CD4-positive, alpha-beta memory T cell (primary cell): ENCODE results near the gene NSMF. TPM values are rescaled to one million over a fixed set of nuclear protein-coding genes. Genes with fewer than 3 reads are reported as not detected.
"Not testable (repeated sequence)": the region's sequence is repeated elsewhere in the genome, so short reads cannot be mapped to it uniquely, and the experiment has no call there.

Experiments
- CTCF ChIA-PET: fragments of 350-600 bp; sonication (Branson Sonifier 250); formaldehyde crosslinking; loops from one replicate; lab custom pipeline; 2021; ENCODE audit warnings: inconsistent platforms; ENCODE audit not compliant: partially characterized antibody; lab: Charles Lee
- POLR2A ChIA-PET: fragments of 350-600 bp; sonication (Branson Sonifier 250); formaldehyde crosslinking; loops from one replicate; lab custom pipeline; 2021; ENCODE audit not compliant: partially characterized antibody; lab: Charles Lee
- DNase-seq, 5 donors: peaks; one replicate each; pipeline versions ENCODE4 v3.0.0 to v3.0.0-alpha.2; 2020 to 2022; ENCODE audit warnings: mixed read lengths in 1 of 5
- H3K27ac ChIP-seq: one replicate; pipeline ENCODE4 v1.7.0; 2013; ENCODE audit warnings: low read depth, low read length
- H3K27me3 ChIP-seq: 2 replicates; pipeline ENCODE4 v1.7.0; 2013; ENCODE audit warnings: mild to moderate bottlenecking, low read length, moderate library complexity; ENCODE audit not compliant: insufficient read depth
- H3K36me3 ChIP-seq: 2 replicates; pipeline ENCODE4 v1.7.0; 2013; ENCODE audit warnings: mild to moderate bottlenecking, low read length, moderate library complexity; ENCODE audit not compliant: insufficient read depth
- H3K4me1 ChIP-seq: 2 replicates; pipeline ENCODE4 v1.7.0; 2013; ENCODE audit warnings: mild to moderate bottlenecking, low read length, moderate library complexity; ENCODE audit not compliant: insufficient read depth
- H3K4me3 ChIP-seq, 2 donors: one replicate each; pipeline ENCODE4 v1.7.0; 2013; ENCODE audit warnings: low read length in 2 of 2, mild to moderate bottlenecking in 1 of 2
- H3K9me3 ChIP-seq, 2 donors: one replicate each; pipeline ENCODE4 v1.7.0; 2013; ENCODE audit warnings: low read length in 2 of 2, control low read depth in 1 of 2; ENCODE audit not compliant: control insufficient read depth in 1 of 2
- H3K27ac Mint-ChIP-seq, 7 donors: one replicate each; pipeline ENCODE4 v1.8.0; 2020 to 2021; ENCODE audit warnings: mixed read lengths in 7 of 7, mild to moderate bottlenecking in 6 of 7, inconsistent platforms in 3 of 7, moderate library complexity in 3 of 7
- H3K27me3 Mint-ChIP-seq, 2 donors: one replicate each; pipeline ENCODE4 v1.8.0; 2020 to 2021; ENCODE audit warnings: mixed read lengths in 2 of 2
- H3K36me3 Mint-ChIP-seq, 2 donors: one replicate each; pipeline ENCODE4 v1.8.0; 2020 to 2021; ENCODE audit warnings: mixed read lengths in 2 of 2, inconsistent platforms in 1 of 2, mild to moderate bottlenecking in 1 of 2
- H3K4me1 Mint-ChIP-seq, 4 donors: one replicate each; pipeline ENCODE4 v1.8.0; 2020 to 2021; ENCODE audit warnings: mixed read lengths in 4 of 4, mild to moderate bottlenecking in 1 of 4
- H3K4me3 Mint-ChIP-seq, 8 donors: one replicate each; pipeline ENCODE4 v1.8.0; 2020 to 2021; ENCODE audit warnings: mixed read lengths in 8 of 8, mild to moderate bottlenecking in 7 of 8, moderate library complexity in 6 of 8, inconsistent platforms in 3 of 8
- H3K9me3 Mint-ChIP-seq, 8 donors: one replicate each; pipeline ENCODE4 v1.8.0; 2020 to 2021; ENCODE audit warnings: mixed read lengths in 8 of 8, mild to moderate bottlenecking in 5 of 8, inconsistent platforms in 3 of 8, moderate library complexity in 1 of 8
- intact Hi-C: fragments of 100-400 bp; cut with micrococcal nuclease; formaldehyde crosslinking; loops from one replicate; pipeline ENCODE4 v1.15.1; 2023
- polyA plus RNA-seq, 2 donors: library from polyadenylated mRNA; unstranded; fragments of 300-500 nt; fragmentation: Illumina TruSeq; gene quantifications; one replicate each; pipeline ENCODE4 v1.2.3, GENCODE V29; 2021
- total RNA-seq, 2 experiments: library from RNA; stranded (reverse); gene quantifications; one replicate each; pipeline ENCODE4 v1.2.3, GENCODE V29; 2021

NSMF gene
- total and polyA plus RNA-seq, 4 experiments from 2014 or later: 3.8 to 20.9 (median 14.4) TPM

GRCh38 chr9:137467896-137468295 lies 8.8 kb upstream of the NSMF start:
- CTCF ChIA-PET: no interaction called here

GRCh38 chr9:137467161-137467581 lies 8.0 kb upstream of the NSMF start:
- H3K36me3 ChIP-seq: no peaks in the 10 kb centered on the region
- H3K9me3 ChIP-seq: no peaks in the 10 kb centered on the region
- Mint-ChIP-seq H3K27ac (no peak overlapping the region), H3K4me1 (peaks cover 2 to 7% (median 6%) of the 10 kb centered on the region in 4 donors), H3K9me3 (peaks cover 0 to 4% (median 0%) of the 10 kb centered on the region in 8 donors), H3K27me3 (no peaks in the 10 kb centered on the region), H3K36me3 (no peaks in the 10 kb centered on the region), H3K4me3 (no peak overlapping the region)
- DNase-seq: no peak
- ChIA-PET CTCF (no interaction called here), POLR2A (no interaction called here)
- no peak overlapping the region for H3K4me3 ChIP-seq
- H3K27me3 ChIP-seq: no peaks in the 10 kb centered on the region
- no peak overlapping the region for H3K27ac ChIP-seq
- peaks cover 8% of the 10 kb centered on the region for H3K4me1 ChIP-seq
- intact Hi-C loops: no loop called here

More at GRCh38 chr9:137467896-137468295, 8.8 kb upstream of the NSMF start:
- no peak overlapping the region for H3K4me3 Mint-ChIP-seq
- no peak overlapping the region for H3K4me3 ChIP-seq
- POLR2A ChIA-PET: no interaction called here
- peaks cover 0 to 10% (median 2%) of the 10 kb centered on the region in 8 donors for H3K9me3 Mint-ChIP-seq
- H3K27ac ChIP-seq: no peak overlapping the region
- peaks cover under 1% of the 10 kb centered on the region for H3K4me1 ChIP-seq
- DNase-seq: no peak
- intact Hi-C loops: no loop called here
- H3K36me3 Mint-ChIP-seq: peaks cover 1 to 2% of the 10 kb centered on the region in 2 donors
- no peaks in the 10 kb centered on the region for H3K9me3 ChIP-seq
- no peaks in the 10 kb centered on the region for H3K36me3 ChIP-seq
- no peak overlapping the region for H3K27ac Mint-ChIP-seq
- H3K4me1 Mint-ChIP-seq: peaks cover 2 to 6% (median 5%) of the 10 kb centered on the region in 4 donors
- no peaks in the 10 kb centered on the region for H3K27me3 Mint-ChIP-seq
- no peaks in the 10 kb centered on the region for H3K27me3 ChIP-seq

GRCh38 chr9:137466389-137467085 lies 7.4 kb upstream of the NSMF start:
- H3K27ac Mint-ChIP-seq: peak overlapping the region in 2 of 7 donors; percentile 36 to 69
- intact Hi-C loops: not testable (repeated sequence)

GRCh38 chr9:137465720-137466388 lies 6.7 kb upstream of the NSMF start:
- peaks cover 4 to 12% (median 10%) of the 10 kb centered on the region in 4 donors for H3K4me1 Mint-ChIP-seq
- H3K4me1 ChIP-seq: peaks cover 21% of the 10 kb centered on the region
- CTCF ChIA-PET: no interaction called here
- H3K9me3 ChIP-seq: no peaks in the 10 kb centered on the region
- intact Hi-C loops: no loop called here
- POLR2A ChIA-PET: no interaction called here
- H3K27ac ChIP-seq: no peak overlapping the region
- no peaks in the 10 kb centered on the region for H3K36me3 Mint-ChIP-seq
- no peaks in the 10 kb centered on the region for H3K9me3 Mint-ChIP-seq
- H3K36me3 ChIP-seq: no peaks in the 10 kb centered on the region
- H3K4me3 ChIP-seq: no peak overlapping the region
- H3K27ac Mint-ChIP-seq: peak overlapping the region in 1 of 7 donors; percentile 17
- no peak for DNase-seq
- no peaks in the 10 kb centered on the region for H3K27me3 ChIP-seq
- H3K27me3 Mint-ChIP-seq: no peaks in the 10 kb centered on the region
- H3K4me3 Mint-ChIP-seq: peak overlapping the region in 1 of 8 donors; percentile 6

More at GRCh38 chr9:137466389-137467085, 7.4 kb upstream of the NSMF start:
- H3K27me3 ChIP-seq, H3K27me3 Mint-ChIP-seq, H3K36me3 Mint-ChIP-seq, POLR2A ChIA-PET, H3K4me3 ChIP-seq, H3K9me3 Mint-ChIP-seq, H3K9me3 ChIP-seq, H3K36me3 ChIP-seq, CTCF ChIA-PET, H3K27ac ChIP-seq, DNase-seq: not testable (repeated sequence)
- peaks cover 14% of the 10 kb centered on the region for H3K4me1 ChIP-seq
- peaks cover 5 to 12% (median 7%) of the 10 kb centered on the region in 4 donors for H3K4me1 Mint-ChIP-seq
- H3K4me3 Mint-ChIP-seq: peak overlapping the region in 1 of 8 donors; percentile 6

- H3K36me3 Mint-ChIP-seq: no peaks in the 10 kb centered on the region
- no peak overlapping the region for H3K4me3 ChIP-seq
- H3K4me1 ChIP-seq: peaks cover 28% of the 10 kb centered on the region
- CTCF ChIA-PET: no interaction called here
- H3K36me3 ChIP-seq: no peaks in the 10 kb centered on the region
- H3K4me3 Mint-ChIP-seq: no peak overlapping the region
- H3K4me1 Mint-ChIP-seq: peaks cover 2 to 12% (median 10%) of the 10 kb centered on the region in 4 donors
- DNase-seq: no peak
- no peaks in the 10 kb centered on the region for H3K9me3 Mint-ChIP-seq
- H3K27me3 ChIP-seq: no peaks in the 10 kb centered on the region
- H3K9me3 ChIP-seq: no peaks in the 10 kb centered on the region
- no peak overlapping the region for H3K27ac Mint-ChIP-seq
- H3K27ac ChIP-seq: no peak overlapping the region
- H3K27me3 Mint-ChIP-seq: no peaks in the 10 kb centered on the region
- POLR2A ChIA-PET: interaction anchor here (0.7 kb wide), 1 partner anchor 70 kb away, joined by 3 read pairs; no protein-coding TSS in a partner anchor
- intact Hi-C loops: no loop called here
These were observed 6.0 kb upstream of the NSMF start for GRCh38 chr9:137465000-137465719.

- POLR2A ChIA-PET: interaction anchor here (0.7 kb wide), 1 partner anchor 70 kb away, joined by 3 read pairs; no protein-coding TSS in a partner anchor
- no peak overlapping the region for H3K4me3 Mint-ChIP-seq
- Histone ChIP-seq H3K36me3 (no peaks in the 10 kb centered on the region), H3K4me3 (no peak overlapping the region), H3K9me3 (no peaks in the 10 kb centered on the region), H3K27me3 (no peaks in the 10 kb centered on the region), H3K4me1 (peaks cover 35% of the 10 kb centered on the region), H3K27ac (no peak overlapping the region)
- peaks cover 5 to 19% (median 14%) of the 10 kb centered on the region in 4 donors for H3K4me1 Mint-ChIP-seq
- CTCF ChIA-PET: no interaction called here
- H3K9me3 Mint-ChIP-seq: no peaks in the 10 kb centered on the region
- no peaks in the 10 kb centered on the region for H3K36me3 Mint-ChIP-seq
- intact Hi-C loops: no loop called here
- no peaks in the 10 kb centered on the region for H3K27me3 Mint-ChIP-seq
- peak overlapping the region in 1 of 7 donors; percentile 47 for H3K27ac Mint-ChIP-seq
- no peak for DNase-seq
These were observed 5.3 kb upstream of the NSMF start for GRCh38 chr9:137464291-137464999.
